ENCODE measurements around the gene LANCL3. TPM values are rescaled to one million over a fixed set of nuclear protein-coding genes. Genes with fewer than 3 reads are reported as not detected.
"Not testable (repeated sequence)": the region's sequence is repeated elsewhere in the genome, so short reads cannot be mapped to it uniquely, and the experiment has no call there.

LANCL3 gene
- total RNA-seq, 1 experiment from 2014 or later = 0.48 TPM

GRCh38 chrX:37580080-37580479 is 8.6 kb downstream of the LANCL3 start:
- POLR2A ChIA-PET = no interaction called here
- H3K4me3 Mint-ChIP-seq = no peak overlapping the region
- TF ChIP-seq MYBL2 (CRISPR knock-in tag; IDR thresholded peaks at IDR 0.05) (no peak), JUN (CRISPR knock-in tag; IDR thresholded peaks at IDR 0.05) (no peak), CDX4 (CRISPR knock-in tag; IDR thresholded peaks at IDR 0.05; ENCODE audit: borderline replicate concordance) (no peak), STAT6 (CRISPR knock-in tag; conservative IDR thresholded peaks at IDR 0.05; ENCODE audit: low read depth) (no peak), NR1H2 (CRISPR knock-in tag; IDR thresholded peaks at IDR 0.05) (no peak), ARID4B (CRISPR knock-in tag; IDR thresholded peaks at IDR 0.05; ENCODE audit: borderline replicate concordance) (no peak), ATF1 (CRISPR knock-in tag; IDR thresholded peaks at IDR 0.05) (no peak), NFYB (CRISPR knock-in tag; conservative IDR thresholded peaks at IDR 0.05; ENCODE audit: low read depth) (no peak), KAT7 (CRISPR knock-in tag; IDR thresholded peaks at IDR 0.05; ENCODE audit: borderline replicate concordance) (no peak), ATF2 (CRISPR knock-in tag; IDR thresholded peaks at IDR 0.05; ENCODE audit: borderline replicate concordance, low read depth) (no peak), ZNF425 (CRISPR knock-in tag; conservative IDR thresholded peaks at IDR 0.05) (no peak), ATF3 (CRISPR knock-in tag; conservative IDR thresholded peaks at IDR 0.05) (no peak), CBFB (CRISPR knock-in tag; IDR thresholded peaks at IDR 0.05; ENCODE audit: low read depth) (no peak)
- TF ChIP-seq, protein P1, sequence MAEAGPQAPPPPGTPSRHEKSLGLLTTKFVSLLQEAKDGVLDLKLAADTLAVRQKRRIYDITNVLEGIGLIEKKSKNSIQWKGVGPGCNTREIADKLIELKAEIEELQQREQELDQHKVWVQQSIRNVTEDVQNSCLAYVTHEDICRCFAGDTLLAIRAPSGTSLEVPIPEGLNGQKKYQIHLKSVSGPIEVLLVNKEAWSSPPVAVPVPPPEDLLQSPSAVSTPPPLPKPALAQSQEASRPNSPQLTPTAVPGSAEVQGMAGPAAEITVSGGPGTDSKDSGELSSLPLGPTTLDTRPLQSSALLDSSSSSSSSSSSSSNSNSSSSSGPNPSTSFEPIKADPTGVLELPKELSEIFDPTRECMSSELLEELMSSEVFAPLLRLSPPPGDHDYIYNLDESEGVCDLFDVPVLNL (CRISPR knock-in tag; IDR thresholded peaks at IDR 0.05; ENCODE audit: borderline replicate concordance, low read depth) = no peak
- TF ChIP-seq, protein P2, sequence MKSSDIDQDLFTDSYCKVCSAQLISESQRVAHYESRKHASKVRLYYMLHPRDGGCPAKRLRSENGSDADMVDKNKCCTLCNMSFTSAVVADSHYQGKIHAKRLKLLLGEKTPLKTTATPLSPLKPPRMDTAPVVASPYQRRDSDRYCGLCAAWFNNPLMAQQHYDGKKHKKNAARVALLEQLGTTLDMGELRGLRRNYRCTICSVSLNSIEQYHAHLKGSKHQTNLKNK (CRISPR knock-in tag; IDR thresholded peaks at IDR 0.05) = no peak
- TF ChIP-seq, protein P3, sequence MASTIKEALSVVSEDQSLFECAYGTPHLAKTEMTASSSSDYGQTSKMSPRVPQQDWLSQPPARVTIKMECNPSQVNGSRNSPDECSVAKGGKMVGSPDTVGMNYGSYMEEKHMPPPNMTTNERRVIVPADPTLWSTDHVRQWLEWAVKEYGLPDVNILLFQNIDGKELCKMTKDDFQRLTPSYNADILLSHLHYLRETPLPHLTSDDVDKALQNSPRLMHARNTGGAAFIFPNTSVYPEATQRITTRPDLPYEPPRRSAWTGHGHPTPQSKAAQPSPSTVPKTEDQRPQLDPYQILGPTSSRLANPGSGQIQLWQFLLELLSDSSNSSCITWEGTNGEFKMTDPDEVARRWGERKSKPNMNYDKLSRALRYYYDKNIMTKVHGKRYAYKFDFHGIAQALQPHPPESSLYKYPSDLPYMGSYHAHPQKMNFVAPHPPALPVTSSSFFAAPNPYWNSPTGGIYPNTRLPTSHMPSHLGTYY (CRISPR knock-in tag; IDR thresholded peaks at IDR 0.05) = no peak
- TF ChIP-seq, protein P4, sequence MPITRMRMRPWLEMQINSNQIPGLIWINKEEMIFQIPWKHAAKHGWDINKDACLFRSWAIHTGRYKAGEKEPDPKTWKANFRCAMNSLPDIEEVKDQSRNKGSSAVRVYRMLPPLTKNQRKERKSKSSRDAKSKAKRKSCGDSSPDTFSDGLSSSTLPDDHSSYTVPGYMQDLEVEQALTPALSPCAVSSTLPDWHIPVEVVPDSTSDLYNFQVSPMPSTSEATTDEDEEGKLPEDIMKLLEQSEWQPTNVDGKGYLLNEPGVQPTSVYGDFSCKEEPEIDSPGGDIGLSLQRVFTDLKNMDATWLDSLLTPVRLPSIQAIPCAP (CRISPR knock-in tag; IDR thresholded peaks at IDR 0.05) = no peak
- DNase-seq (ENCODE audit: low spot score) (no peak), ATAC-seq (no peak)
- H3K9me3 Mint-ChIP-seq = no peaks in the 10 kb centered on the region
- H3K27ac Mint-ChIP-seq = no peak overlapping the region
- peaks cover 14% of the 10 kb centered on the region for H3K27me3 Mint-ChIP-seq (ENCODE audit: low read depth)
- CTCF ChIA-PET = no interaction called here
- no peaks in the 10 kb centered on the region for H3K36me3 Mint-ChIP-seq
- H3K4me1 Mint-ChIP-seq = peaks cover 15% of the 10 kb centered on the region

GRCh38 chrX:37587337-37587736 is 15.9 kb downstream of the LANCL3 start:
- H3K4me3 Mint-ChIP-seq; POLR2A ChIA-PET; H3K4me1 Mint-ChIP-seq; DNase-seq (ENCODE audit: low spot score); CTCF ChIA-PET; H3K36me3 Mint-ChIP-seq; H3K27ac Mint-ChIP-seq; ATAC-seq: not testable (repeated sequence)
- Mint-ChIP-seq H3K27me3 (ENCODE audit: low read depth) (peaks cover 30% of the 10 kb centered on the region), H3K9me3 (peaks cover 13% of the 10 kb centered on the region)

Measured in WTC11 (cell line).